ENCODE results near the gene CDKN2B-AS1.

Gene CDKN2B-AS1

GRCh38 chr9:22100626-22101025 is 106.0 kb downstream of the CDKN2B-AS1 start:
- no peak for DNase-seq

DNA sequence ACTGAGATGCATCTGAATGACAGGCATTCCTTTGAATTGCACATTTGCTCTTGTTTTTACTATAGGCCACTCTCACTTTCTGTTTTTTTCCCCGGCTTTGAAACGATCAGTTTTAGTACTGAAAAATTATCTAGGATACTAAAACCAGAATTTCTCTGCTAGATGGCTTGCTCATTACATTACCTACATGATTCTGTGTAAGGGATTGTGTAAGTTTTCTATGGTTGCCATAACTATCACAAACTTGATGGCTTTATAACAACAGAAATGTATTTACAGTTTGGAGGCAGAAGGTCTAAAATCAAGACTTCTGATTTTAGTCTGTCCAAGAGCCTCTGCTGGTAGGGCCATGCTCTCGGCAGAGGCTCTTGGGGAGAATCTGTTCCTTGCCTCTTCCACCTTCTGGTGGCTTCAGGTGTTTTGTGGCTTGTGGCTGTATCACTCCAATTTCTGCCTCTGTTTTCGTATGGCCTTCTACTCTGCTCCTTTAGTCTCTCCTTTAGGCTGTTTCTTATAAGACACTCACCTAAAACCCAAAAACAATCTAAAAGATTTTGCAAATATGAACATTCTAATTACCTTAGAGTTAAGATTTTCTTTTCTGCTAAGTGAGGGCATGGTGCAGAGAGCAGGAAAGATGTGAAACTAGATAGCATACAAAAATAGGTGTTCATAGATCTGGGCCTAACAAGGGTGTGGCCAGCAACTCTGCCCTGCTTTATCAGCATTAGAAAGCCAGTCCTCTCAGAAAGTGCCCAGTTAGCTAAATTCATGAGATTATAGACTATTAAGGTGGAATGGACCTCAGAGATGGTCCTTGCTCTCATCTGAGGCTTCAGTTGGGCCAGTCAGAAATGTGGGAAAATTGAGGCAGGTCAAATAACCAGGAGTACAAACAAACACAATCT is 107.8 kb downstream of the CDKN2B-AS1 start:
- DNase-seq, result no peak

DNA sequence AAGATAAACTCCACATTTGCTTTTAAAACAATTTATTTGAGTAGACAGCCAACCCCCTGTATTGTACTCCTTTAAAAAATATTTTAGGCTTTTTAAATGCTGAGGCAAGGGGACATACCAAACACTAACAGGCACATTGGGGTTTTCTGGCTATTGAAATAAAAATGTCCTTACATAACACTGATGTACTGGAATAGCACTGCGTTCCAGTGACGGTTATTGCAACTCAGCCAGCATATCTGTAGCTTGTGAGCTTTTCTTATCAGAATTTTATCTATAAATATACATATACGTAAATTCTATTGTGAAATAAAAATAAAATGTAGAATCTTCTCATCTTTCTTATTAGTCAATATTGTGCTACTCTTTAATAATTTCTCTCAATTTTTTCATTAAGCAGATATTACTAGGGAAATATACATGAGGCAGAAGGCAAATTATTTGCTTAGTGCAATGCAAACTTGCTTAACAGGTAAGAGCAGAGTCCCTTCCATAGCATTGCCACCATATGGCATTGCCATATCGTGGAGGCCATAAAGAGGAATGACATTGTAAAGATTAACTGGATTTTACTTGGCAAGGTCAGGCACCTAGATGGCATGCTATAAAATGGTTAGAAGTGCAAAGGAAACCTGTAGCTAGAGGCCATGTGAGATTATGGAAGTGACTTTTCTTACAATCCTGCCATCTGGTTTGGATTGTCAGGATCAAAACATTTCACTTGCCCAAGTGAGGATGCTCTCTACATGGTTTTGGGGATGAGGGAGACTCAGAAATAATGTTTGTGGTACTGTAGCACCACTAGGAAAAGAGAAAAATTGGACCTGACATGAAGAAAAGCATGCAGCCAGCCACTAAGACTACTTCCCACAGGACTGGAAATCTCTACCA is 109.3 kb downstream of the CDKN2B-AS1 start:
- DNase-seq, result no peak

GRCh38 chr9:22105005-22105722 is 110.6 kb downstream of the CDKN2B-AS1 start:
- DNase-seq, result no peak

DNA sequence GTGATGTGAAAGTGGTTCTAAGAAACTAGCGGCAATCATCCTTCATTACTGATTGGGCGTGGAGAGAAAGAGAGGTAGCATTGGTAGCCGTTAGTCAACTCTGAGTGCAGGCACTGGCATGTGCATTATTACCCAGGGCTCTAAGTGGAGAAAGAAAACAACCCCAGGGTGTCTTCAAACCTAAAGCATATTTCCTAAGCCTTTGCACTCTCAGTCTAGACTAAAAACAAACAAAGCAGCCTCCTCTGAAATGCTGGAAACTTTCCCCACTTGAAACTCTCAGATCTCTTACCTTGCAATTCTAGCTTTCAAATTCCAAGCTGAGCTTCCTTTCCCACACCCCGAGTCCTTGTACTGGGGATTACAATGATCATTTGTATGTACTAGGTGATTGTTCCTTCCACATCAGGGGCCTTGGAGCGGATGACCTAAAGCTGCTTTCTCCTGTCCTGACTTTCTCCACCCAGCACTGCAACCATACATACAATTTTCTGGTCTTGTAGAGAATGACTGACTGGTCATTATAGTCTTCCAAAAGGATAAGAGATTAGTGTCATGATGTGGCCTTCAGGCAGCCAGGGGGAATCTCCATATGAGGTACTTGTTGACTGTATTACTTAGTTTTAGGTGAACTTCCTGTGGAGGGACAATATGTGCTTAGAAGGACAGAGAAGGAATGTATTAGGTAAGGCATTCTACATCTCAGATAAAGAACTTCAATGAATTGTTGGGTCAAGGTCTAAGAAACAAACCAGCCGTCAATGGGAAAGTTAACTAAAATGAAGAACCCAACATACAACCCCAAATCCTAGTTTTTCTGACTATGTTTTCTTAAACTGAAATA is 112.8 kb downstream of the CDKN2B-AS1 start:
- DNase-seq, result no peak

GRCh38 chr9:22108581-22109370 is 114.2 kb downstream of the CDKN2B-AS1 start:
- DNase-seq, result no peak

GRCh38 chr9:22111176-22111953 is 116.8 kb downstream of the CDKN2B-AS1 start:
- DNase-seq, result no peak

- no peak for DNase-seq
These were observed 117.3 kb downstream of the CDKN2B-AS1 start for GRCh38 chr9:22111954-22112247.

DNA sequence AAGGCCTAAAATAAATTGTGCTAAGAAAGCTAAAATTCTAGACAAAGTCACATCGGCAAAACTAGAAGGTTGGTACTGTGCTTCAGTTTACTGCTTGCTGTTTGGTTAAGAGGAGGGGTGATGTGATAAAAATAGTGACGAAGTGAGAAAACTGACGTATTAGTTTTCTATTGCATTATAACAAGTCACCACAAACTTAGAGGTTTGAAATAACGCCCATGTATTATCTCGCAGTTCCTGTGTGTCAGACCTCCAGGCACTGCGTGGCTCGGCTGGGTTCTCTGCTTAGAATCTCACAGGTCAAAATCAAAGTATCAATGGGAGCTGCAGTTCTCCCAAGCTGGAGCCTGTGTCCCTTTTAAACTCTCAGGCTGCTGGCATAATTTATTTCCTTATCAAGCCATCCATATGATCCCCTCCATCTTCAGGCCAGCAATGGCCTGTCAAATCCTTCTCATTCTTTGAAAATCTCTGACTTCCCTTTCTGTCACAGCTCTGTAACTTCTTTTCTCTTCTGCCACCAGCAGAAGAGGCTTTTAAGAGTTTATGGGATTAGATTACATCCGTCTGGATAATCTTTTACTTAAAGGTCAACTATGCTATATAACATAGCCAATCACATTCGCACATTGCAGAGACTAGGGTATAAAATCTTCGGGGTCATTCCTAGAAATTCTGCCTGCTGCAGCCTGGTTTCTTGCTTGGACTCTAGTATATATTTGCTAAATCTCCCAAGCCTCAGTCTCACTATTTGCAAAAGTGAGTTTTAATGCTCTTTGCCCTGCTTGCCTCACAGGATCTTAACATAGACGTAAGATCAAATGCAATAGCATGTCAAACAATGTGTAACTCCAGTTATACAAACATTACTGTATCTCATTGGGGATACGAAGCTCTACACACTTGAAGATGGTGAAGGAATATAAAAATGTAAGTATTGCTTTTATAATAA is 118.6 kb downstream of the CDKN2B-AS1 start:
- no peak for DNase-seq

DNA sequence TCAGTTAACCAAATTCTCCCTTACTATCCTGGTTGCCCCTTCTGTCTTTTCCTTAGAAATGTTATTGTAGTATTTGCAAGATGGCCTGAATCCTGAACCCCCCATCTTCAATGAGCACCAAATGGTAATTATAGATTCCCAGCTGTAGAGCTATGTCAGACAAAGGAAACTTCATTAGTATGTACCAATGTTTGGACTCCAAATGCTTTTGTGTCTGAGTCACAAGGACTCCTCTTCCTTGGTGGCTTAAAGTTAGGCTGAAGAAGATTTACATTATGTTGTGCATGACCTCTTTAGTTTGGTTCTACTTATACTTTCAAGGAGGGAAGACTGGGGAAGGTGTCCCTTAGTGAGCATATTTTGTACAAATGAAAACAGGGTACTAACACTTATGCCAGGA is 120.4 kb downstream of the CDKN2B-AS1 start:
- DNase-seq, result no peak

DNA sequence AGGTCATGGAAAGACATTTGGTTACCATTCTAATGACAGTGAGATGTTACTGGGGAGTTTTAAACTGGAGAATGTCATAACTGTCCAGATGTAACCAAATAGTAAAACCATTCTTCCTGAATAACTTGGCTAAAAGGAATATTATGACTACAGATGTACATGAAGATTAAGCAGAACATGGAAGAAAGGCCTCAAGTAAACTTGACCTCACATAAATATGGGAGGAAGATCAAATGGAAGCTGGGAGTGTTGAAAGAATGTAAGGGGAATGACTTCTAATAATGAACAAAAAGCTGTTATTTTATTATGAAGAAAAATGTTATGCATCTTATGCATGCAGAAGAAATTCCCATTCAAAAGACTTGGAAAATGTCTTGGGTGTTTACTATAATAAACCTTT is 122.2 kb downstream of the CDKN2B-AS1 start:
- DNase-seq, result no peak

DNA sequence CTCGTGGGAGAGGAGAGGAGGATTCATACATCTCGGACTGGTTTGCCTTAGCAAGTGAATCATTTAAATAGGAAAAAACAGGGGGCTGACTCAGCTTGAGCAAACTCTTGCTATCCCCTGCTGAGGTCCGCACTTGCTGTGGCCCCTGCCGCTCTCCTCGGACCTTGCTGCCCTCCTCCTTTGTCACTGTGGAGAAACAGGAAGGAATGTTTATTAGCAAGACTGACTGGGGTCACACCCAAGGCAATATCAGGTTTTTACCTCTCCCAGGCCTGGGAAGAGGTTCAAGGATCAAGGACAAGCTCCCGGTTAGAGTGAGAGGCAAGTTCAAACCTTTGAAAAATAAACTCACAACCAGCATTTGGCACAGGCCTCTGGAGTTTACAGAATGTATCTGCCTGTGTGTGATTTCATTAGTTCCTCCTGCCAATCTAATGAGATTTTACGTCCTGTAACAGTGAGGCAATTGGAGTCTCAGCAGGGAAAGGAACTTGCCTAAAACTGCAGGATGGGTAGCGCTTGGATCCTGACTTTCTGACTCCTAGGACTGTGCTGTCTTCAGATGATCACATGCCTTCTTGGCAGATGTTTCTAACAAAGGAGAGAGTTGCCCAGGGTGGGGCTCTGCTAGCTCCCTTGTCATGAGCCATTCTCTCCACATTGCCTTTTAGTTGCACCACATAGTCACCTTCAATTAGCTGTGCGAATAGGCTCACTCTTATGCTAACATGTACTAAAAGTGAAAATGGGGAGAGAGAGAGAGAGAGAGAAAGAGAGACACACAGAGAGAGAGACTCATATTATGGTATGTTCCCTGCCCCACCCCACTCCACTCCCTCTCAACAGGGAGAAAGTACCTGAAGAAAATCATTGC is 123.2 kb downstream of the CDKN2B-AS1 start:
- DNase-seq, result no peak

DNA sequence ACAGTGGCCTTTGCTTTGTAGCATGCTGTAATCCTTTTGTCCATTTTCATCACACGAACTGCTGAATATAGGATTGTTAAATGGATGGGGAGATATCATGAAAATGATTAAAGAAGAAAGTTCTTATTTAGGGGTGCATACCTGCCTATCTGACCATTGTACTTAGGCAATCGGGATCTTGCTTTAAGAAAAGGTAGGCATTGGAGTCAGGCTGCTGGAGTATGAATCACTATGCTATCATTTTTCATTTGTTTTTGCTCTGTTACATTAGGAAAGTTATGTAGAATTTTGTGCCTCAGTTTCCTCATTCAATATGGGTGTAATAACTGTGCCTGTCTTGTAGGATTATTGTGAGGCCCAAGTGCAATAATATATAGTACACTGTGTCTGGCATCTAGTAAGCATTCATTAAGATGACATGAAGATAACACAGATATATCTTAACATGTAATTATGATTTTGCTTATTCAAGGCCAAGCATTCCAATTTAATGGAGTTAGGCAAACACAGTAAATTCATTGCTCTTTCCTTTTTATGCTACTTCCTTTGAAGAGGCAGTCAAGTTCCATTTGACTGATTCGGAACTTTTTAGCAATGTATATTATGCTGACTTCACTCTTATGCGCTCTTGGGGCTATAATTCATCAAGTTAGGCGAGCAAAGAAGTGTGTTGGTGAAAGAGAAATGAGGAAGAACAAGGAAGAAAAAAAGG is 124.4 kb downstream of the CDKN2B-AS1 start:
- DNase-seq, result no peak

- no peak for DNase-seq
These were observed 125.0 kb downstream of the CDKN2B-AS1 start for GRCh38 chr9:22119522-22120158.

GRCh38 chr9:22120159-22120549 is 125.6 kb downstream of the CDKN2B-AS1 start:
- no peak for DNase-seq

DNA sequence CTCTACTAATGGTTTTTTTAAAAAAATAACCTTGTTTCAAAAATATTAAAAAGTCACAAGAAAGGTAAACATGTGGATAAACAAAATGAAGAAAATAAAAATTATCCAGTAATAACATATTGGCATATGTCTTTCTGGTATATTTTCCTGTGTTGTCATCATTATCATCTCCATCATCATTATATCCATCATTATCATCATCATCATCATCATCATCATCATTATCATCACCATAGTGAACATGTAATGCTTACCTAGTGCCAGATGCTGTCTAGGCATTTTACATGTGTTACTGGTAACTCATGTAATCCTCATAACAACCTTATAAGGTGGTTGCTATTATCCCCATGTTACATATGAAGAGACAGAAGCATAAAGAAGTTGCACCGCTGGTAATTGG is 126.0 kb downstream of the CDKN2B-AS1 start:
- no peak for DNase-seq

Measured in NCI-H1092 (cell line).